ENCODE measurements around the gene YPEL4.

DNA sequence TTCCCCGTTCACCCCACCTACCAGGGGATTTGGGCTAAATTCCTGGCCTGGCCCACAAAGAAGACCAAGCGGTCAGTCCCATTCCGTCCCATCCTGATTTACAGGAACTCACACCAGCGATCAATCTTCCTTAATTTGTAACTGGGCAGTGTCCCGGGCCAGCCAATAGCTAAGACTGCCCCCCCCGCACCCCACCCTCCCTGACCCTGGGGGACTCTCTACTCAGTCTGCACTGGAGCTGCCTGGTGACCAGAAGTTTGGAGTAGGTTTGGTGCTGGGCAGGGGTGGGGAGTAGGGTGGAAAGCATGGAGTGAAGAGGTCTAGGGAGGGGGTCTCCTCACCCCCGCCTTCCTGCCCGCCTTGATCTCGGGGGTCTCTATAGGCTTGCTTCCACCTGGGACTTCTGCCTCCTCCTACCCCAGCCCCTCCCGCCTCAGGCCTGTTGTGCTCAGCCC is 52.2 kb downstream of the YPEL4 start, which contains the start of gene SERPING1:
- TF ChIP-seq, protein P1, sequence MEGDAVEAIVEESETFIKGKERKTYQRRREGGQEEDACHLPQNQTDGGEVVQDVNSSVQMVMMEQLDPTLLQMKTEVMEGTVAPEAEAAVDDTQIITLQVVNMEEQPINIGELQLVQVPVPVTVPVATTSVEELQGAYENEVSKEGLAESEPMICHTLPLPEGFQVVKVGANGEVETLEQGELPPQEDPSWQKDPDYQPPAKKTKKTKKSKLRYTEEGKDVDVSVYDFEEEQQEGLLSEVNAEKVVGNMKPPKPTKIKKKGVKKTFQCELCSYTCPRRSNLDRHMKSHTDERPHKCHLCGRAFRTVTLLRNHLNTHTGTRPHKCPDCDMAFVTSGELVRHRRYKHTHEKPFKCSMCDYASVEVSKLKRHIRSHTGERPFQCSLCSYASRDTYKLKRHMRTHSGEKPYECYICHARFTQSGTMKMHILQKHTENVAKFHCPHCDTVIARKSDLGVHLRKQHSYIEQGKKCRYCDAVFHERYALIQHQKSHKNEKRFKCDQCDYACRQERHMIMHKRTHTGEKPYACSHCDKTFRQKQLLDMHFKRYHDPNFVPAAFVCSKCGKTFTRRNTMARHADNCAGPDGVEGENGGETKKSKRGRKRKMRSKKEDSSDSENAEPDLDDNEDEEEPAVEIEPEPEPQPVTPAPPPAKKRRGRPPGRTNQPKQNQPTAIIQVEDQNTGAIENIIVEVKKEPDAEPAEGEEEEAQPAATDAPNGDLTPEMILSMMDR (IDR thresholded peaks at IDR 0.05; ENCODE audit: borderline replicate concordance, extremely low read depth, low read length, poor library complexity, severe bottlenecking): no peak
- TF ChIP-seq EZH2 (IDR thresholded peaks at IDR 0.05; ENCODE audit: borderline replicate concordance, low read depth, low read length, severe bottlenecking): no peak
